Large intestine (tissue), 3 donors: ENCODE measurements around the gene ANKRD23. TPM values are rescaled to one million over a fixed set of nuclear protein-coding genes. Genes with fewer than 3 reads are reported as not detected.

Experiments used
- DNase-seq, 2 donors: peaks; one replicate each; pipeline versions ENCODE4 v3.0.0 to v3.0.0-alpha.2; 2013
- H3K27ac ChIP-seq: one replicate; pipeline ENCODE4 v1.5.1; 2013; ENCODE audit warnings: low read length
- H3K27me3 ChIP-seq: 2 replicates; pipeline ENCODE4 v1.6.1; 2013; ENCODE audit warnings: low read length; ENCODE audit not compliant: control insufficient read depth, insufficient read depth
- H3K36me3 ChIP-seq: 2 replicates; pipeline ENCODE4 v1.6.1; 2013; ENCODE audit warnings: low read length; ENCODE audit not compliant: control insufficient read depth, insufficient read depth
- H3K4me1 ChIP-seq: one replicate; pipeline ENCODE4 v1.6.1; 2013; ENCODE audit warnings: low read length; ENCODE audit not compliant: control insufficient read depth, insufficient read depth
- H3K4me3 ChIP-seq: one replicate; pipeline ENCODE4 v1.5.1; 2013; ENCODE audit warnings: low read length
- H3K9me3 ChIP-seq: one replicate; pipeline ENCODE4 v1.6.1; 2013; ENCODE audit warnings: mild to moderate bottlenecking, low read depth, low read length, moderate library complexity; ENCODE audit not compliant: control insufficient read depth
- WGBS: methylation state at CpG from one replicate; pipeline ENCODE4 v1.1.5; 2013; ENCODE audit warnings: low lambda C conversion rate; ENCODE audit not compliant: insufficient coverage; 5-methylcytosine and 5-hydroxymethylcytosine counted together
- polyA plus RNA-seq: library from polyadenylated mRNA; unstranded; fragments of 120-200 nt; gene quantifications from one replicate; pipeline ENCODE4 v1.2.1, GENCODE V29; 2013

ANKRD23 gene
- polyA plus RNA-seq, 1 donor = 4.2 TPM

- no peak for DNase-seq
- H3K4me1 ChIP-seq = peaks cover 44% of the 10 kb centered on the region
- peaks cover 54% of the 10 kb centered on the region for H3K36me3 ChIP-seq
- H3K4me3 ChIP-seq = no peak overlapping the region
- H3K27ac ChIP-seq = no peak overlapping the region
- H3K9me3 ChIP-seq = no peaks in the 10 kb centered on the region
- WGBS = no CpG with 5 or more reads among the region's 11 CpGs
- H3K27me3 ChIP-seq = no peaks in the 10 kb centered on the region
Measured at GRCh38 chr2:96823198-96823597, 20.6 kb downstream of the ANKRD23 start.

- no peak for DNase-seq
- Histone ChIP-seq H3K4me3 (no peak overlapping the region), H3K4me1 (peaks cover 46% of the 10 kb centered on the region), H3K36me3 (peaks cover 50% of the 10 kb centered on the region), H3K27me3 (no peaks in the 10 kb centered on the region), H3K27ac (no peak overlapping the region), H3K9me3 (no peaks in the 10 kb centered on the region)
- no CpG with 5 or more reads among the region's 4 CpGs for WGBS
Measured at GRCh38 chr2:96822786-96823185, 21.0 kb downstream of the ANKRD23 start.

GRCh38 chr2:96821113-96821675 lies 22.6 kb downstream of the ANKRD23 start:
- Histone ChIP-seq H3K9me3 (no peaks in the 10 kb centered on the region), H3K27ac (peak overlapping the region; percentile 15), H3K4me1 (peaks cover 54% of the 10 kb centered on the region), H3K36me3 (peaks cover 37% of the 10 kb centered on the region), H3K27me3 (no peaks in the 10 kb centered on the region), H3K4me3 (no peak overlapping the region)
- 18% methylated on average over 3 of the region's 11 CpGs for WGBS
- peak; percentile 51 to 76 for DNase-seq

GRCh38 chr2:96819876-96820511 lies 23.8 kb downstream of the ANKRD23 start:
- WGBS = 90% methylated on average over 2 of the region's 12 CpGs
- H3K9me3 ChIP-seq = no peaks in the 10 kb centered on the region
- no peak overlapping the region for H3K4me3 ChIP-seq
- peak overlapping the region; percentile 47 for H3K27ac ChIP-seq
- H3K27me3 ChIP-seq = no peaks in the 10 kb centered on the region
- no peak for DNase-seq
- H3K4me1 ChIP-seq = peaks cover 58% of the 10 kb centered on the region
- peaks cover 25% of the 10 kb centered on the region for H3K36me3 ChIP-seq

- H3K4me3 ChIP-seq = peak overlapping the region; percentile 25
- peak overlapping the region; percentile 47 for H3K27ac ChIP-seq
- H3K27me3 ChIP-seq = no peaks in the 10 kb centered on the region
- peaks cover 58% of the 10 kb centered on the region for H3K4me1 ChIP-seq
- WGBS = no CpG with 5 or more reads among the region's 10 CpGs
- H3K9me3 ChIP-seq = no peaks in the 10 kb centered on the region
- peak; percentile 92 to 95 for DNase-seq
- peaks cover 19% of the 10 kb centered on the region for H3K36me3 ChIP-seq
Measured at GRCh38 chr2:96819128-96819875, 24.5 kb downstream of the ANKRD23 start.

GRCh38 chr2:96817882-96818281 lies 25.9 kb downstream of the ANKRD23 start:
- DNase-seq = no peak
- H3K27me3 ChIP-seq = no peaks in the 10 kb centered on the region
- no peak overlapping the region for H3K27ac ChIP-seq
- peak overlapping the region; percentile 56 for H3K4me3 ChIP-seq
- peaks cover 11% of the 10 kb centered on the region for H3K36me3 ChIP-seq
- WGBS = no CpG with 5 or more reads among the region's 8 CpGs
- no peaks in the 10 kb centered on the region for H3K9me3 ChIP-seq
- H3K4me1 ChIP-seq = peaks cover 62% of the 10 kb centered on the region

- no CpG with 5 or more reads among the region's 89 CpGs for WGBS
- DNase-seq = peak in 1 of 2 donors; percentile 38
- no peak overlapping the region for H3K27ac ChIP-seq
- H3K36me3 ChIP-seq = peaks cover 10% of the 10 kb centered on the region
- peaks cover 59% of the 10 kb centered on the region for H3K4me1 ChIP-seq
- H3K27me3 ChIP-seq = no peaks in the 10 kb centered on the region
- no peaks in the 10 kb centered on the region for H3K9me3 ChIP-seq
- H3K4me3 ChIP-seq = peak overlapping the region; percentile 56
Measured at GRCh38 chr2:96816836-96817702, 26.8 kb downstream of the ANKRD23 start.

GRCh38 chr2:96816127-96816835 lies 27.5 kb downstream of the ANKRD23 start, which contains the start of gene CNNM3:
Gene CNNM3, plus strand, starts transcription at chr2:96816268. Its CDS starts 10 bp downstream, at chr2:96816278.
- Histone ChIP-seq H3K27ac (peak within 1 kb of the TSS; percentile 86), H3K4me1 (peaks cover 56% of the 10 kb centered on the region), H3K36me3 (peaks cover 15% of the 10 kb centered on the region), H3K4me3 (peak within 1 kb of the TSS; percentile 77), H3K9me3 (no peaks in the 10 kb centered on the region), H3K27me3 (no peaks in the 10 kb centered on the region)
- peak; percentile 92 to 97 for DNase-seq
- no CpG with 5 or more reads among the region's 103 CpGs for WGBS

- WGBS = no CpG with 5 or more reads among the region's 60 CpGs
- peak overlapping the region; percentile 86 for H3K27ac ChIP-seq
- peak overlapping the region; percentile 77 for H3K4me3 ChIP-seq
- DNase-seq = peak; percentile 30 to 60
- no peaks in the 10 kb centered on the region for H3K9me3 ChIP-seq
- H3K4me1 ChIP-seq = peaks cover 55% of the 10 kb centered on the region
- no peaks in the 10 kb centered on the region for H3K27me3 ChIP-seq
- peaks cover 22% of the 10 kb centered on the region for H3K36me3 ChIP-seq
Measured at GRCh38 chr2:96815326-96816126, 28.3 kb downstream of the ANKRD23 start.
